H4 (cell line): Measurements from ENCODE around the gene DES. TPM values are rescaled to one million over a fixed set of nuclear protein-coding genes. Genes with fewer than 3 reads are reported as not detected.

Experiments
- DNase-seq: peaks from one replicate; pipeline ENCODE4 v3.0.0-alpha.2; 2015; ENCODE audit warnings: low spot score
- total RNA-seq: library from RNA; depleted of rRNA; stranded (reverse); fragments of >200 nt; shearing (Covaris generic); gene quantifications from 2 replicates; pipeline ENCODE4 v1.2.3, GENCODE V29; 2014

Gene DES
- total RNA-seq, 1 experiment from 2014 or later: 1.2 TPM

DNA sequence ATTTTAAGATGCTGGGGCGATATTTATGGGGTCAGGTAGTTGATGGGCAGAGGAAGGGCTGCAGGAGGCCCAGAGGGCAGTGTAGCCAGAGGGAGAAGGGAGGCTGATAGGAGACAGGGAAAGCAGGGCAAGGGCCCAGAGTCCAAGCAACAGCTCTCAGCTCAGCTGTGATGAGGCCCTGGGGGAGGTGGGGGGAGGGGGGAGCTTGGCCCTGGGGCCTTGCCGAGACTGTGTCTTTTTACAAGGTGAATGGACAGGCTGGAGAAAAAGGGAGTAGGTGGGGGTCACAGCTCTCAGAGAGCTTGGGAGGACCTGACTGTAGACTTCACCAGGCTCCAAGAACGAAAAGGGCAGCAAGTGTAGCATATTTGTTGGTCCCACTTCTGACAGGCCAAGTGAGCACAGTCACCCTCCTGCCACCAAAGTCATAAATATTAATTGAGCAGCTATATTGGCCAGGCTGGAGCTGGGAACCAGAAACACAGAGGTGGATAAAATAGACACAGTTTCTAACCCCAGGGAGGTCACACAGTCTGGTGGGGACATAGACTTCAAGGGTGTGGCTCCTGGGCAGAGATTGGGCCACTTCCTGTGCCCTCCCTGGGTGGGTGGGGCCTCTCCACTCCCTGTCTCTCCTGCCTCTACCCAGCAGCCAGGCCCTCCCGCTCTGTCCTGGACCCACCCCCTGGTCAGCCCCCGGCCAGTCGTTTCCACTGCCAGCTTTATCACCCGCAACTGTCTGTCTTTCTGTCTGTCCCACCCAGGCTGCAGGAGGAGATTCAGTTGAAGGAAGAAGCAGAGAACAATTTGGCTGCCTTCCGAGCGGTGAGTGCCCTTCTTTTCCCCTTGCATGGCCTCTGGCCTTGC is 1.4 kb downstream of the DES start:
- no peak for DNase-seq

DNA sequence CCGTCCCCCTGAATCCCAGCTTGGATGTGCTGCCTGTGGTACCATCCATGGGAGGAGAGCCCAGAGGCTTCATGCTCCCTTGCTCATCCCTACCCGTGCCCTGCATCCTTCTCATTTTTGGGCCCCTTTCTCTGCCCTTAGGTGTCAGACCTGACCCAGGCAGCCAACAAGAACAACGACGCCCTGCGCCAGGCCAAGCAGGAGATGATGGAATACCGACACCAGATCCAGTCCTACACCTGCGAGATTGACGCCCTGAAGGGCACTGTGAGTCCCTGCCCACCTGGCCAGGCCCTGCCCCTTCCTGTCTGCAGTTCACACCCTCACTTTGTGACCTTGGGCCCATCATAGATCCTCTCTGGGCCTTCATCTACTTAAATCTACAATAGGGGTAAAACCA is 2.5 kb downstream of the DES start:
- no peak for DNase-seq

DNA sequence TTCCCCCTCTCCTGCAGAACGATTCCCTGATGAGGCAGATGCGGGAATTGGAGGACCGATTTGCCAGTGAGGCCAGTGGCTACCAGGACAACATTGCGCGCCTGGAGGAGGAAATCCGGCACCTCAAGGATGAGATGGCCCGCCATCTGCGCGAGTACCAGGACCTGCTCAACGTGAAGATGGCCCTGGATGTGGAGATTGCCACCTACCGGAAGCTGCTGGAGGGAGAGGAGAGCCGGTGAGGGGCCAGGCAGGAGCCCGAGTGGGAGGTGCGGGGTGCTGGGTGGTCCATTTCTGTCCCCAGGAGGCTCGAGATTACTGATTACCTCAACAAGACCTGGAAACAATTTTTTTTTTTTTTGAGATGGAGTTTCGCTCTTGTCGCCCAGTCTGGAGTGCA is 3.1 kb downstream of the DES start:
- DNase-seq: no peak

DNA sequence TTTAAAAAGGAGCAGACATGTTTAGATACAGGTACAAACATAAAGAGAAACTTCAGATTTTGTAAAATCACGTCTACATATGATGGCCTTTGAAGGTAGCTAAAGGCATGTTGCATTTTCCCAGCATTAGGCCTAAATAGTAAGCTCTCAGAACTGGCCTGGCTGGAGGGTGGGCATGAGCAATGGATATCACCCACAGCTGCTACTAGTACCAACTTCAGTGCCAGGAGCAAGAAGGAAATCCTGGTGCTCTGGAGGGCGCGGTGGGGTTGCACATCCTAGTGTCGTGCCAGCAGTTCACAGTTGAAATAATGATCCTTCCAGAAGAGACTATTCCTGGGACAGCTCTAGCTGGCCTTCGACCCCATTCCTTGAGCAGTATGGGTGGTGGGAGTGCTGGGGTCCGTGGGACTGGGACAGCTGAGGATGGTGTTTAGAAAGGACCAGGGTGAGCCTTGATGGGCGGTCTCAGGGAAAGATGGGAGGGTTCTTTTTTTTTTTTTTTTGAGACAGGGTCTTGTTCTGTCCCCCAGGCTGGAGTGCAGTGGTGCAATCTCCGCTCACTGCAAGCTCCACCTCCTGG is 4.9 kb downstream of the DES start:
- no peak for DNase-seq

DNA sequence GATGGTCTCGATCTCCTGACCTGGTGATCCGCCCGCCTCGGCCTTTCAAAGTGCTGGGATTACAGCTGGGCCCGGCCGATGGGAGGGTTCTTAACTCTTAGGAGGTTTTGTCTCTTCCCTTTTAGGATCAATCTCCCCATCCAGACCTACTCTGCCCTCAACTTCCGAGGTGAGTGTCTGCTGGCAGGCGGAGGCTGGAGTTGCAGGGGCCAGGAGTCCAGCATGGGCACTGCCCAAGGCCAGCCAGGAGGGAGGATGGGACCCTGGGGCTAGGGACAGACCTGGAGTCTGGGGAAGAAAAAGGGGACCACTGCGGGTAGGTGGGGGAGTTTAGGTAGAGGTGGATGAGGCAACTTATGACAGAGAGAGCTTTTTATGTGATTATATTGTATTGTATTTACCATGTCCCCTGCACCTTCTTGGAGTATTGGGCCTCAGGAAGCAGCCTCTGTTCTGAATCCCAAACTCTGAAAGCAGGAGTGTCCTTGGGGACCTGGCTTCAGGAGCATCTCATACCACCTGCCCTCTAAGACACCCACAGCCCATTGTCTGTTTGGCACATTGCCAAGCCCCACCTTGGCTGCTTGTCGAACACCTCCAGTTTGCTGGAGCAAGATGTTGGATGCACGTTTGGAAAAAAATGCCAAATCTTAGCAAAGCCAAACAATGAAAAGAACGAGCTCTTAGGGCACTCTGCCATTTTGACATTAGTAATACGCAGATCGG is 5.6 kb downstream of the DES start:
- no peak for DNase-seq

DNA sequence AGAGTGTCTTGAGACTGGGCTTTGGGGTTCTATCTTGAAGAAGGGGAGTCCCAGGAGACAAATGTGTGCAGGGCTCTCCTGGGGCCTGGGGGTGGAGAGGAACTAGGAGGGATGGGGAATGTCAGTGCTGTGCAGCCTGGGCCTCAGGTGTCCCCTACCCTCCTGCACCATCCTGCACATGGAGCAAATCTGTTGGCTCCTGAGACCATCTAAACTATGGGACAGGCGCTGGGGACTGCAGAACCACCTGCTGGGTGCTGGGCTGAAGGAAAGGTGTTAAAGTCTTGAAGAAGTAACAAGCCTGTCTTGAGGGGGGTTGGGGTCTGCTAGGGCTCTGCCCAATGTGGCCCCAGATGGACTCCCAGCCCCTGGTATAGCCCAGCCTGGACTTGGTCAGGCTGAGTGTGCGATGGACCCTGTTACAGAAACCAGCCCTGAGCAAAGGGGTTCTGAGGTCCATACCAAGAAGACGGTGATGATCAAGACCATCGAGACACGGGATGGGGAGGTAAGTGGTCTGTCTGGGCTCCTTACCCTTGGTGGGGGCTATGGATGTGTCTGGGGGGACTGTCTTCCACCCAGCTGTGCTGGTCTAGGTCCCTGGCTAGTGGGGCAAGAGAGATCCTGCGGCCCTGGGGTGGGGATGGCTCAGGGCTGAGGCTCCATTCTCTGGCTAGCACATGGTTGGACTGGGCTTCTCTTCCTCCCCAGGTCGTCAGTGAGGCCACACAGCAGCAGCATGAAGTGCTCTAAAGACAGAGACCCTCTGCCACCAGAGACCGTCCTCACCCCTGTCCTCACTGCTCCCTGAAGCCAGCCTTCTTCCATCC is 7.3 kb downstream of the DES start:
- no peak for DNase-seq

DNA sequence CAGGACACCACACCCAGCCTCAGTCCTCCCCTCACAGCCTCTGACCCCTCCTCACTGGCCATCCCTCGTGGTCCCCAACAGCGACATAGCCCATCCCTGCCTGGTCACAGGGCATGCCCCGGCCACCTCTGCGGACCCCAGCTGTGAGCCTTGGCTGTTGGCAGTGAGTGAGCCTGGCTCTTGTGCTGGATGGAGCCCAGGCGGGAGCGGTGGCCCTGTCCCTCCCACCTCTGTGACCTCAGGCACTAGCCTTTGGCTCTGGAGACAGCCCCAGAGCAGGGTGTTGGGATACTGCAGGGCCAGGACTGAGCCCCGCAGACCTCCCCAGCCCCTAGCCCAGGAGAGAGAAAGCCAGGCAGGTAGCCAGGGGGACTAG is 7.9 kb downstream of the DES start:
- no peak for DNase-seq

DNA sequence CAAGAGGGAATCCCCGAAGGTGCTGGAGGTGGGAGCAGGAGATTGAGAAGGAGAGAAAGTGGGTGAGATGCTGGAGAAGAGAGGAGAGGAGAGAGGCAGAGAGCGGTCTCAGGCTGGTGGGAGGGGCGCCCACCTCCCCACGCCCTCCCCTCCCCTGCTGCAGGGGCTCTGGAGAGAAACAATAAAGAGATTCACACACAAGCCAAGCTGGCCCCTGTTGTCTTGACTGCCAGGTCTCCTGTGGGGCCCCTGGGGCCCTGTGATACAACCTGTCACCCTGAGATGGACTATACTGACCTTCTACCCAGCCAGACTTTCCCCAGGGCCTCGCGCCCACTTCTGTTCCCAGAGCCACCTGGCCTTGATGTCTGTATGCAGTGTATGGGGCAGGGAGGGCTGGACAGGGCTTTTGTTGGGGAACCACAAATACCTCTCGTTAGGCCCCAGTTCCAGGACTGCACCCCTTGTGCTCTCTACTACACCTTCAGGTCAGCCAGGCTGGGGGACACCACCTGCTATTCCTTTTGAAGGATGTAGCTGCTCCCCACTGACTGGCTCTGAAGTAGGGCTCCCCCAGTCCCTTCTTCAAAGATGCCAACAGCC is 8.5 kb downstream of the DES start:
- no peak for DNase-seq

DNA sequence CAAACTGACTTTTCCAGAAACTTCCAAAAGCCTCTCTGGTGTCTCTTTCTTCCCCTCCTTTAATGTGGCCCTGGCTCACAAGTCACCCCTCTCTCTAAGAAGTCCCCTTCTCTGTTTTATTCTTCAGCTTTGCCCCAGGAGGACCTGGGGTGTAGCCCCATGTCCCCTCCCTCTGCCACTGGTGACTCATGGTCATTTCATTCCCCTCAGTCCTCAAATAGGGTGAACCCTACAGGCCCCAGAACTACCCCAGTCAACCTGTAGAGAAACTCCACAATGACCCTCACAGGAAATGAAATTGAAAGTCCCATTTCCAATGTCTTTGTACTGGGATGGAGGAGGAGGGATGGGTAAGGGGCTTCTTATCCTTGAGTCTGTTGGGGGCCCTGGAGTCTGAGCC is 10.3 kb downstream of the DES start:
- DNase-seq: no peak

DNA sequence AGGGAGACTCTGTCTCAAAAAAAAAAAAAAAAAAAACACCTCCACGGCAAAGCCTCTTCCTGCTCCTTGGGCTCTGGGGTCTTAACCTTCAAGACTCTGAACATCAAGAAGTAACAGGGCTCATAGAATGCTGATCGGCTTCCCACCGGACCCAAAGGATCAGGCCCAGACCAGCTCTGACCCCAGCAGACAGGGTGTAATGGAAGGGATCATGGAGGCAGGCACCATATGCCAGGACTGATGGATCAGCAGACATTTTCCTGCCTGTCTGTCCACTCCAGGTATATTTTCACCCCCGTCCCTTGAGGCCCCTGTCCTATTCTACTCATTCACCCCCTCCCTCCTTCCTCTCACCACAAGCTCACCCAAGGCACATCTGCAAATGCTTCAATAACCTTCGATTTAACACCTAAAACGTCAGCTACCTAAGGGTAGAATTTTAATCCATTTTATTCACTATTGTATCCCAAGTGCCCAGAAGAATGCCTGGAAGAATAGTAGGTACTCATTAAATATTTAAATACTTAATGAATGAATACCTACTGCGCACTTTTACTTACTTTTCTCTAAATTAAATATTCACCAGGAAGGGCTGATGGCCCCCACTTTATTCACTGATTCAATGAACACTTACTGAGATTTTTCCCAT is 11.9 kb downstream of the DES start:
- DNase-seq: no peak

DNA sequence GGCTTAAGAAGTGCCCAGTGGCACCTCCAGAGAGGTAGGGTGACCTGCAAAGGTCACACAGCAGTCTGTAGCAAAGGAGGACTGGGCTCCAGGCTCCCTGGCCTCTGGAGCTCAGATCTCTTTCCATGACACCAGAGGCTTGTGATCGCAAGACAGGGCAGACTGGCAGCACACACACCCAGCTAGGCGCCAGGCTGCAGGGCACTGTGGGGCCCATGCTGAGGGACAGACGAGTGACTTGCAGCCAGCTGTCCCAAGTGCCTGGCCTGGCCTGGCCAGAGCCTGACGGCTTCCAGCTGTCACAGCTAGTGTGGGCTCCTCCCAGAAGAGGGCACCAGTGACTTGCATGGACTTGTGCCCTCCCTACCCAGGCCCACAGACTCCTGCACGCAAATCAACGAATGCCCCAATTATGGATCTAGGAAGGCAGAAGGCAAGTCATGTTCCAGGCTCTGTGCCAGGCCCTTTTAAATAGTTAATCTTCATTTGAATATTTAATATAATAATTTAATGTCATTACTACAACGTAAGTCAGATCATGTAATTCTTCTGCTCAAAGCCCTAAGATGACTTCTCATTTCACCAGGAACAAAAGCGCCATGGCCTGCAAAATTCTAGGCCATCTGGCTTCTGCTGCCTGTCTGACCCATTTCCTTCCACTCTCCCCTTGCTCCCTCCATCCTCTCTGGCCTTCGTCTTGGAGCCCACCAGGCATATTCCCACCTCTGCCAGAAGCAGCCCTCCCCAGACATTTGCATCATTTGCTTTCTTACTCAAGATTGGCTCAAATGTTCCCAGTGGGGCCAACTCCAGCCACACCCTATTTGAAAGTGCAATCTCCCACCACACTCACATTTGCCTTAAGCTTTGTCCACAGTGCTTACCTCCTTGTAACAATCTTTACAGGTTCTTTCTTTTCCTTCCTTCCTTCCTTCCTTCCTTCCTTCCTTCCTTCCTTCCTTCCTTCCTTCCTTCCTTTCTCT is 12.7 kb downstream of the DES start:
- peak; percentile 69 for DNase-seq

DNA sequence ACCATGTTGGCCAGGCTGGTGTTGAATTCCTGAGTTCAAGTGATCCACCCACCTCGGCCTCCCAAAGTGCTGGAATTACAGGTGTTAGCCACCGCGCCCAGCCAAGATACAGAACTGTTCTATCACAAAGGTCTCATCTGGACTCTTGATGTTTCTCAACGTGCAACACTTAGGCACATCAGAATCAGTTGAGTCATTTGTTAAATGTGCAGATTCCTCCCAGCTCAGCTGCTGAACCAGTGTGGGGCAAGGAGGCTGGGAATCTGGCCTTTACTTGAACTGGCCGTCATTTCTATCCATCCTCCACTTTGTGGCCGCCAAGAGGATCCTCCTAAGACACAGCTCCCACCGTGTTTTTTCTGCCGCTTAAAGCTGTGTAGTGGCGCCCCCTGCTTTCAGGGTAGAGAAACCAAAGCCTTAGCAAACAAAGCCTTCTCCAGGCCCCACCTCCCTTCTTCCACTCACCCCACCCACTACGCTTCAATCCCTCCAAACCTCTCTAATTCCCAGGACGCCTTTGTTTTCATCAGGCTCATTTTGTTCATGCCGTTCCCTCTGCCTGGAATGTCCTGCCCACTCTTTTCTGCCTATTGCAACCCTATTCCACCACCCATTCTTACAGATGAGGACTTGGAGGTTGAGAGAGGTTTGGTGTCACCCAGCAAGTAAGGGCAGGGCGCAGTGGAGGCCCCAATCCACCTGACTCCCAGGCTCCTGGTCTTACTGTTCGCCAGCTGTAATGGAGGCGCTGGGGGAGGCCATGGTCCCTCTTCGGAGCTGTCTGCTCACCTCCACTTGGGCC is 15.7 kb downstream of the DES start:
- DNase-seq: peak; percentile 39

DNA sequence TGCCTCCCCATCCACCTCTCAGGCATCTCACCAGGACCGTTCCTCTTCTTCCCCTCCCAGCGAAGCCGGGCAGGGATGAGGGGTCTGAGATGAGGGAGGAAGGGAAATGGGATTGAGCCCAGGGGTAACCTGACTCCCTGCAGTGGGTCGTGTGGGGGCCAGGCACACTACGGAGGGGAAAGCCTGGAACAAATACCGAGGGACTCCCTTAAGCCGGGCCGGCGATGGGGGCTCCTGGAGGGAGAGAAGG is 16.2 kb downstream of the DES start:
- DNase-seq: no peak

DNA sequence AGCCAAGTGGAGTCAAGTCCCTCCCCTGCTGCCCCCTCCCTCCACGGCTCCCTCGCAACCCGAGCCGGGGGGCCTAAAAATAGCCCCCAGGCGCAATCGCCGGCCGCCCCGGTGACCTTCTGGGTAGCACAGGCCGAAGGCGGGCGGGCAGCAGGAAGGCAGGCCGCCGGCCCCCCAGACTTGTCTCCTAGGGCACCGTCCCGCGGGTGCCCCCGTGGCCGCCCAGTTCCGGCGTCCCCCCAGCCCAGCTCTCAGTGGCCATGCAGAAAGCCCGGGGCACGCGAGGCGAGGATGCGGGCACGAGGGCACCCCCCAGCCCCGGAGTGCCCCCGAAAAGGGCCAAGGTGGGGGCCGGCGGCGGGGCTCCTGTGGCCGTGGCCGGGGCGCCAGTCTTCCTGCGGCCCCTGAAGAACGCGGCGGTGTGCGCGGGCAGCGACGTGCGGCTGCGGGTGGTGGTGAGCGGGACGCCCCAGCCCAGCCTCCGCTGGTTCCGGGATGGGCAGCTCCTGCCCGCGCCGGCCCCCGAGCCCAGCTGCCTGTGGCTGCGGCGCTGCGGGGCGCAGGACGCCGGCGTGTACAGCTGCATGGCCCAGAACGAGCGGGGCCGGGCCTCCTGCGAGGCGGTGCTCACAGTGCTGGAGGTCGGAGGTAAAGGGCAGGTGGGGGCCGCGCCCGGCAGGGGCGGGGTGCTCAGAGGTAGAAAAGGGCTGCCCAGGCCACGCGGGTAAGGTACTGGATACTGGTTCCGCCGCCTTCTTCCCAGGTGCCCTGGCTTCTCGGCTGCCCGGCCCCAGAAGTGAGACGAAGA is 16.7 kb downstream of the DES start, which contains the start of gene SPEG:
SPEG (plus strand) TSS at position 126 of the 808 bp plus-strand sequence; CDS start at position 261, 135 bp downstream.
- no peak for DNase-seq

DNA sequence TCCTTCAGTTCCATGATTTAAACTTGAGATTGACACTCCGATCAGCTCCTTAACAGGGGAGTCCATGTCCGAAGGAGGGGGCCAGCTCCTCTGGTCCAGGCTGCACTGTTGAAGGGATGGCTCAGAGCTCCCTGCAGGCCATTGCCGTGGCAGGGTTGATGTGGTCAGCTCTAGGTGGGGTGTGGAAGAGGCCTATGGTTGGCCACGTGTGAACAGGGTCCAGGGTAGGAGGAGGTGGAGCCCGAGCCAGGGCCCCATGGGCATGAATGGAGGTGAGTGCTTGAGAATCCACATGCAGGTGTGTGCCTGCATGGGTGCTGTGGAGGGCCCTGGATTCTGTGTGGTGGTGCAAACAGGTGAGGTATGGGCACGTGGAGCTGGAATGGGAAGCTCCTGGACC is 17.5 kb downstream of the DES start:
- no peak for DNase-seq

DNA sequence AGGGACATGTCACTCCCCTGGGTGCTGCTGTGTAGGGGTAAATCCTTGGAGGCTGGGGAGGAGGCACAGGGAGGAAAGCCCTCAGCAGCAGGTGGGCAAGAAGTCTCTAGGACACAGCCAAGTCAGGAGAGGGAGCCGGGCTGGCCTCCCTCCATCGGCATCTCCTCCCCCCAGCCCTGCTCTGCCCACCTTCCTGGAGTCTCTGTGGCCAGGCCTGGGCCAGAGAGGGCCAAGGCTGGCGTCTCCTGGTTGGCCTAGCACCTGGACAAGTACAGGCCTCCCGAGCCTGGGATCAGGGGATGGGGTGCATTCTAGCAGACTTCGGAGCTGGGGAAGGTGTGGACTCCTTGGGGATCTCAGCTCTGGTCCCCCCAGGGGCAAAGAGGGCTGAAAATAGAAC is 18.3 kb downstream of the DES start:
- no peak for DNase-seq

DNA sequence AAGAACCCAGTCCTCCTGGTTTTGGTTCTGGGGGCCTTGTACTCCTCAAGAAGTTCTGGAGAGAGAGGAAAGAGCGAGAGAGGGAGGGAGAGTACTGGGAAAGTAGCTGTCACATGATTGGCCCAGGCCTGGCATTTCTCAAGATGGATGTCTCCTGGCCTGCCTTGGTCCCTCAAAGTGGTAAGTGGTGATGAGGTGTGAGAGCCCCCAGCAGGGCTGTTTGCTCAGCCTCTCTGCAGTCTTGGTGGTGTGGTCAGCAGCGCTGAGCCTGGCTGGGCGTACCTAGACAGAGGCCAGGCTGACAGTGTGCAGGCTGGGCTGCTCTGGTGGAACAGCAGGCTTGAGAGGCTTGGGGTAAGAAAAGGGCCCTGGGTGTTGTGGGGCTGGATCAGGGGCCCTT is 19.0 kb downstream of the DES start:
- no peak for DNase-seq

DNA sequence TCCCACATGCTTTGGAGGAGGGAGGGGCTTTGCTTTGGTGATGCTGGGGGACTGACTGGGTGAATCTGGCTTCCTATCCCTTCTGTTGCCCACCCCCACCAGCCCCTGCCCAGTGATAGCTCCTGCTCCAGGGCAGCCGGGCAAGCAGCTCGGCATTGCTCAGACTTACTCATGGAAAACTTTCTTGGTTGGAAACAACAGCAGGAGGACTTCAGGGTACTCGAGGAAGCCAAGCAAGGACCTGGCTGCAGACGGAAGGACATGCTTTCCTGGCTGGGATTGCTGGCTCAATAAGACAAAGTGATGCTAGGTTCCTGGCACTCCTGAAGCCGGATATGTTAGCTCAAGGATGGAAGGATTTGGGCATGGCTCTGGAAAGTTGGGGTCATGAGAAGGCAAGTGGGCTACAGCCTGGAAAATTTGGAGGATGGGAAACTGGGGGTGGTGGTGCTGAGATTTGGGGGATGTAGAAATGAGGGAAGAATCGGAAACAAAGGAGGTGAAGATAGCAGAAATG is 19.6 kb downstream of the DES start:
- DNase-seq: no peak
